Omental fat pad (tissue), 4 donors: ENCODE measurements around the gene SYK. TPM values are rescaled to one million over a fixed set of nuclear protein-coding genes. Genes with fewer than 3 reads are reported as not detected.

Experiments
- ATAC-seq: fragments of 150-250 bp; one replicate; pipeline ENCODE4 v1.9.1; 2016; ENCODE audit warnings: mild to moderate bottlenecking, moderate library complexity; ENCODE audit not compliant: low FRiP score
- DNase-seq: peaks from one replicate; pipeline ENCODE4 v3.0.0-alpha.2; 2019; ENCODE audit warnings: low spot score
- CTCF ChIP-seq, 3 donors: fragments of 450-650 bp; IDR thresholded peaks; one replicate each; pipeline ENCODE4 v1.5.1; 2016 to 2017; ENCODE audit warnings: antibody characterized with exemption in 3 of 3, mild to moderate bottlenecking in 3 of 3, moderate library complexity in 2 of 3
- total RNA-seq, 4 donors: library from RNA; depleted of rRNA; stranded (reverse); fragments of >200 nt; gene quantifications; one replicate each; pipeline ENCODE4 v1.1.0, GENCODE V29; 2016

Gene SYK
- total RNA-seq, 4 donors from 2014 or later, result 12.4 to 36.1 (median 25.9) TPM

DNA sequence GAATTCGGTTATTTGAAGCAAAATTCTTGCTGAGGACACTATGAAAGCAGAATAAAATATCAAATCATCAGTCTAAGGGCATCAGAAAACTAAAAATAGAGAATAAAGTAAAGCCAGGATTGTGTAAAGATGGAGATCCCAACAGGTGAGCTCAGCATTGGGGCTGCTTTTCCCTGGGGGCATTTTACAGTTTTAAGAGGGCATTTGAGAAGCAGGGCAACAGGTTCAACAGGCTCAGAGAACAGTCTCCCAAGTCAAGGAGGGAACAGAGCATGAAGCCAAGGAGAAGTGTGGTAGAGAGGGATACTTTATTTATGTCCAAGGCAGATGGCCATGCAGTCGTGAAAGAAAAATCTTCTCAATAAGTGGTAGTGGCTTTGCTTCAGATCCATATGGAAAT lies 145.4 kb downstream of the SYK start:
- ATAC-seq (no peak), DNase-seq (no peak)
- no peak for TF ChIP-seq CTCF (IDR thresholded peaks at IDR 0.05)

Other genes with a start within 250 kb of the SYK start
- gene DIRAS2, start 159.0 kb upstream of the SYK start, total RNA-seq, result under 1 TPM in 1 of 4 donors, not detected in 3; 0.12 TPM